GM12878 (cell line): Measurements from ENCODE around the gene MRPL20. TPM values are rescaled to one million over a fixed set of nuclear protein-coding genes. Genes with fewer than 3 reads are reported as not detected.

Source experiments
- BMI1 ChIP-seq: fragments of 450-650 bp; IDR thresholded peaks from 2 replicates; pipeline ENCODE4 v1.6.1; 2016; ENCODE audit warnings: mild to moderate bottlenecking, moderate library complexity, borderline replicate concordance
- CEBPB ChIP-seq, 2 experiments: fragments of 150-350 bp in 1 of 2; IDR thresholded peaks; 2 replicates each; pipeline ENCODE4 v1.6.1; 2012 to 2014; ENCODE audit warnings: low read depth in 2 of 2, low read length in 2 of 2, borderline replicate concordance in 1 of 2, inconsistent platforms in 1 of 2
- DPF2 ChIP-seq: fragments of 450-650 bp; IDR thresholded peaks from 2 replicates; pipeline ENCODE4 v1.6.1; 2017; ENCODE audit warnings: mild to moderate bottlenecking
- FOS ChIP-seq: IDR thresholded peaks from 3 replicates; pipeline ENCODE4 v1.6.1; 2011; ENCODE audit warnings: borderline replicate concordance; ENCODE audit not compliant: insufficient read length; ENCODE audit errors: extremely low read depth
- HSF1 ChIP-seq: fragments of 150-350 bp; IDR thresholded peaks from 2 replicates; pipeline ENCODE4 v1.6.1; 2014; ENCODE audit warnings: mild to moderate bottlenecking, low read depth, low read length
- IRF5 ChIP-seq: fragments of 450-650 bp; IDR thresholded peaks from 2 replicates; pipeline ENCODE4 v1.6.1; 2017; ENCODE audit warnings: borderline replicate concordance
- JUND ChIP-seq: IDR thresholded peaks from 2 replicates; pipeline ENCODE4 v1.6.1; 2012; ENCODE audit warnings: low read depth, mild to moderate bottlenecking, low read length, improper control_type of control experiment, moderate library complexity
- MEF2B ChIP-seq: fragments of 450-650 bp; IDR thresholded peaks from 2 replicates; pipeline ENCODE4 v1.6.1; 2018; ENCODE audit warnings: mild to moderate bottlenecking, moderate library complexity; ENCODE audit not compliant: partially characterized antibody, poor library complexity, severe bottlenecking
- RAD21 ChIP-seq: IDR thresholded peaks from 2 replicates; pipeline ENCODE4 v1.6.1; 2011; ENCODE audit warnings: mild to moderate bottlenecking, low read depth, low read length, moderate library complexity; ENCODE audit not compliant: insufficient read depth
- RB1 ChIP-seq: fragments of 450-650 bp; formaldehyde crosslinking; IDR thresholded peaks from 2 replicates; pipeline ENCODE4 v1.6.1; 2017; ENCODE audit warnings: mild to moderate bottlenecking, borderline replicate concordance
- RCOR1 ChIP-seq: conservative IDR thresholded peaks from 2 replicates; pipeline ENCODE4 v1.6.1; 2012; ENCODE audit warnings: low read depth, low read length, improper control_type of control experiment
- SRF ChIP-seq, 2 experiments: IDR thresholded peaks; 2 replicates each; pipeline ENCODE4 v1.6.1; 2011; ENCODE audit warnings: low read depth in 2 of 2, low read length in 2 of 2, mild to moderate bottlenecking in 1 of 2, moderate library complexity in 1 of 2
- ZNF217 ChIP-seq: fragments of 450-650 bp; IDR thresholded peaks from 2 replicates; pipeline ENCODE4 v1.6.1; 2017; ENCODE audit warnings: antibody characterized with exemption, mild to moderate bottlenecking
- ZNF24 ChIP-seq: fragments of 450-650 bp; IDR thresholded peaks from 2 replicates; pipeline ENCODE4 v1.6.1; 2017; ENCODE audit warnings: antibody characterized with exemption, mild to moderate bottlenecking
- ZNF592 ChIP-seq: fragments of 450-650 bp; IDR thresholded peaks from 2 replicates; pipeline ENCODE4 v1.6.1; 2017; ENCODE audit warnings: mild to moderate bottlenecking, moderate library complexity
- ZSCAN29 ChIP-seq: fragments of 450-650 bp; IDR thresholded peaks from 2 replicates; pipeline ENCODE4 v1.6.1; 2017; ENCODE audit warnings: mild to moderate bottlenecking, moderate library complexity
- polyA plus RNA-seq, 11 experiments: library from polyadenylated mRNA; depleted of rRNA in 4 of 11; unstranded in 6 of 11; stranded (reverse) in 5 of 11; fragments of >200 nt; fragmentation: Nextera tagmentation in 4 of 11; fragmentation: Illumina TruSeq in 1 of 11; extraction: Ambion mirVana in 4 of 11; extraction: Trizol in 1 of 11; gene quantifications; 1 replicate in 1 of 11; 2 replicates in 10 of 11; pipeline versions ENCODE4 v1.2.1 to v1.2.3, GENCODE V29; 2011 to 2016; ENCODE audit warnings: inconsistent platforms in 2 of 11, missing spikeins in 2 of 11, low read depth in 1 of 11
- total RNA-seq, 4 experiments: library from RNA; depleted of rRNA in 3 of 4; stranded (reverse); fragments of >200 nt in 3 of 4; fragmentation: Illumina TruSeq in 1 of 4; extraction: Trizol in 1 of 4; gene quantifications; 2 replicates each; pipeline versions ENCODE4 v1.2.1 to v1.2.3, GENCODE V29; 2013 to 2021
- TF ChIP-seq, protein P1 (sequence below): fragments of 450-650 bp; IDR thresholded peaks from 2 replicates; pipeline ENCODE4 v1.6.1; 2016; ENCODE audit warnings: mild to moderate bottlenecking
- TF ChIP-seq, protein P2 (sequence below): IDR thresholded peaks from 2 replicates; pipeline ENCODE4 v1.6.1; 2011; ENCODE audit warnings: low read depth, mild to moderate bottlenecking, low read length, moderate library complexity, borderline replicate concordance; ENCODE audit errors: extremely low read depth
- TF ChIP-seq, protein P3 (sequence below): fragments of 450-650 bp; IDR thresholded peaks from 2 replicates; pipeline ENCODE4 v1.6.1; 2017; ENCODE audit warnings: low read depth, mild to moderate bottlenecking, moderate library complexity

Gene MRPL20
- total and polyA plus RNA-seq, 10 of the 15 experiments (the other 5 are each of a cell fraction or from before 2014, with no cell fraction given), result 129 to 525 (median 255) TPM

DNA sequence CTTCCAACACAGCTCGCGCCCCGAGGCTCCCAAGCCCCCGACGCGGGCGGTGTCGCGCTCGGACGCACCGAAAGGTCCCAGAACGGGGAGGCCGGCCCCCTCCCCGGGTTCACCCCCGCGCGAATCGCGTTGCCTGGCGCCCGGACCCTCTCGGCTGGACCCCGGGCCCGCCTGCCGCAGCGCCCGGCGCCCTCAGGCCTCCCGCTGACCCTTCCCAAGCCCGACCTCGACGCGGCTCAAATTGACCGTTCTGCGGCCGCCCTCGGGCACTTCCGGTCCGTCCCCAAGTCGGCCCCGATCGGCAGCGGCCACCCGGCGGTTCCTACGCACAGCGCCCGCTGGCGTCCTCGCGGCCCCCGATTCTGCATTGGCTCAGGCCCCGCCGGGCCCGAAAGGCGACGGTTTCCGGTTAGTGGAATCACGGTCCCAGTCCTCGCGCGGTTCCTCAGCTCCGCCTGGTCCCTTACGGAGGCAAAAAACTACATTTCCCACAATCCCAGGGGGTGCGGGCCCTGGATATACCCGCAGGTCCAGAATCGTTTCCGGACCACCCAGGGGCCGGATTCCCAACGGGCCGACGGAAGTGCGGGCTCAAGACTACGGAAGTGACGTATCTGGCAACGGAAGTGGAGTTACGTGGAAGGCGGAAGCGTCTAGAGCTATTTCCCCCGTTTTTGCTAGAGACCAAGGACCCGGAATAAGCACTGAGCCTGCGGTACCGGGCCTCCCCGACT is 32.0 kb downstream of the MRPL20 start, which contains the start of gene AURKAIP1 (continued):
- peak; percentile 47 for TF ChIP-seq MEF2B
- TF ChIP-seq JUND, result 0 out of 2 replicates have a peak, but pooled peaks have one; percentile 54
- peak; percentile 53 to 85; a peak in 3 of 4 replicates for TF ChIP-seq SRF (IDR thresholded peaks at IDR 0.05; ENCODE audit: low read depth in 2 of 2, low read length in 2 of 2)
- peak; percentile 97 for TF ChIP-seq RCOR1
- TF ChIP-seq DPF2, result peak; percentile 81
- no peak for TF ChIP-seq HSF1
- TF ChIP-seq, protein P1, sequence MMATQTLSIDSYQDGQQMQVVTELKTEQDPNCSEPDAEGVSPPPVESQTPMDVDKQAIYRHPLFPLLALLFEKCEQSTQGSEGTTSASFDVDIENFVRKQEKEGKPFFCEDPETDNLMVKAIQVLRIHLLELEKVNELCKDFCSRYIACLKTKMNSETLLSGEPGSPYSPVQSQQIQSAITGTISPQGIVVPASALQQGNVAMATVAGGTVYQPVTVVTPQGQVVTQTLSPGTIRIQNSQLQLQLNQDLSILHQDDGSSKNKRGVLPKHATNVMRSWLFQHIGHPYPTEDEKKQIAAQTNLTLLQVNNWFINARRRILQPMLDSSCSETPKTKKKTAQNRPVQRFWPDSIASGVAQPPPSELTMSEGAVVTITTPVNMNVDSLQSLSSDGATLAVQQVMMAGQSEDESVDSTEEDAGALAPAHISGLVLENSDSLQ, result peak; percentile 73
- TF ChIP-seq, protein P2, sequence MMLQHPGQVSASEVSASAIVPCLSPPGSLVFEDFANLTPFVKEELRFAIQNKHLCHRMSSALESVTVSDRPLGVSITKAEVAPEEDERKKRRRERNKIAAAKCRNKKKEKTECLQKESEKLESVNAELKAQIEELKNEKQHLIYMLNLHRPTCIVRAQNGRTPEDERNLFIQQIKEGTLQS, result peak; percentile 28; the same call in 1 of the 2 replicates
- TF ChIP-seq CEBPB (IDR thresholded peaks at IDR 0.05; ENCODE audit: borderline replicate concordance in 1 of 2, low read depth in 2 of 2, low read length in 2 of 2), result no peak
- TF ChIP-seq ZSCAN29, result peak; percentile 91
- 0 out of 2 replicates have a peak, but pooled peaks have one; percentile 27 for TF ChIP-seq ZNF217
- no peak for TF ChIP-seq RAD21
- peak; percentile 81 for TF ChIP-seq ZNF592
- TF ChIP-seq ZNF24, result peak; percentile 93
- TF ChIP-seq, protein P3, sequence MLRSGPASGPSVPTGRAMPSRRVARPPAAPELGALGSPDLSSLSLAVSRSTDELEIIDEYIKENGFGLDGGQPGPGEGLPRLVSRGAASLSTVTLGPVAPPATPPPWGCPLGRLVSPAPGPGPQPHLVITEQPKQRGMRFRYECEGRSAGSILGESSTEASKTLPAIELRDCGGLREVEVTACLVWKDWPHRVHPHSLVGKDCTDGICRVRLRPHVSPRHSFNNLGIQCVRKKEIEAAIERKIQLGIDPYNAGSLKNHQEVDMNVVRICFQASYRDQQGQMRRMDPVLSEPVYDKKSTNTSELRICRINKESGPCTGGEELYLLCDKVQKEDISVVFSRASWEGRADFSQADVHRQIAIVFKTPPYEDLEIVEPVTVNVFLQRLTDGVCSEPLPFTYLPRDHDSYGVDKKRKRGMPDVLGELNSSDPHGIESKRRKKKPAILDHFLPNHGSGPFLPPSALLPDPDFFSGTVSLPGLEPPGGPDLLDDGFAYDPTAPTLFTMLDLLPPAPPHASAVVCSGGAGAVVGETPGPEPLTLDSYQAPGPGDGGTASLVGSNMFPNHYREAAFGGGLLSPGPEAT, result peak; percentile 98
- no peak for TF ChIP-seq FOS
- TF ChIP-seq BMI1, result no peak
- TF ChIP-seq RB1, result peak; percentile 99
- peak; percentile 77 for TF ChIP-seq IRF5
